ENCODE data around the gene KRT33B. TPM values are rescaled to one million over a fixed set of nuclear protein-coding genes. Genes with fewer than 3 reads are reported as not detected.

The KRT33B gene
- polyA plus RNA-seq, 1 donor (not counting 4 experiments of a cell fraction or from before 2014, with no cell fraction given), result 0.21 TPM

GRCh38 chr17:41416479-41416878, 46.9 kb upstream of the KRT33B start:
- no peak overlapping the region for H3K9ac ChIP-seq (ENCODE audit: control insufficient read depth, extremely low read depth, insufficient read depth, low read length)

GRCh38 chr17:41415833-41416335, 46.3 kb upstream of the KRT33B start:
- H3K4me1 ChIP-seq (ENCODE audit: control insufficient read depth, extremely low read depth, insufficient read depth, low read length), result peaks cover 38% of the 10 kb centered on the region
- no peak overlapping the region for H3K4me2 ChIP-seq (ENCODE audit: control insufficient read depth, extremely low read depth, insufficient read depth, low read depth, low read length)
- dilution Hi-C loops (cut with MboI; ENCODE audit: extremely low pct_ligation_motif_present, low sequenced_read_pairs), result no loop called here
- no peak for DNase-seq (ENCODE audit: low read depth, low spot score)
- H3K36me3 ChIP-seq (ENCODE audit: control insufficient read depth in 2 of 2, extremely low read depth in 1 of 2, insufficient read depth in 2 of 2, low read length in 2 of 2), result no peaks in the 10 kb centered on the region
- no peaks in the 10 kb centered on the region for H4K20me1 ChIP-seq (ENCODE audit: control insufficient read depth, extremely low read depth, insufficient read depth, low read length)
- TF ChIP-seq CTCF (optimal IDR thresholded peaks at IDR 0.05 in 1 of 3, IDR thresholded peaks at IDR 0.05 in 1 of 3, conservative IDR thresholded peaks at IDR 0.05 in 1 of 3; ENCODE audit: extremely low read depth in 1 of 3, insufficient read depth in 2 of 3, low read length in 3 of 3) (no peak), EZH2 (IDR thresholded peaks at IDR 0.05; ENCODE audit: low read length) (no peak)
- H3K9me1 ChIP-seq (ENCODE audit: control insufficient read depth, extremely low read depth, insufficient read depth, low read length), result peaks cover 2% of the 10 kb centered on the region
- H3K27me3 ChIP-seq (ENCODE audit: control insufficient read depth, extremely low read depth, insufficient read depth, low read length), result no peaks in the 10 kb centered on the region
- no peak for FAIRE-seq
- no peaks in the 10 kb centered on the region for H3K9me3 ChIP-seq (ENCODE audit: control insufficient read depth, low read depth, low read length)
- no peak overlapping the region for H2AFZ ChIP-seq (ENCODE audit: control insufficient read depth, low read length)
- H3K27ac ChIP-seq (ENCODE audit: control insufficient read depth, insufficient read depth, low read length), result no peak overlapping the region
- H3K9ac ChIP-seq (ENCODE audit: control insufficient read depth, extremely low read depth, insufficient read depth, low read length), result no peak overlapping the region
- no peak overlapping the region for H3K4me3 ChIP-seq (ENCODE audit: control insufficient read depth in 2 of 3, extremely low read depth in 1 of 3, insufficient read depth in 2 of 3, low read depth in 1 of 3, low read length in 3 of 3)
- H3K79me2 ChIP-seq (ENCODE audit: control insufficient read depth, insufficient read depth, low read length), result no peaks in the 10 kb centered on the region

More at GRCh38 chr17:41416479-41416878, 46.9 kb upstream of the KRT33B start:
- H3K27ac ChIP-seq (ENCODE audit: control insufficient read depth, insufficient read depth, low read length), result no peak overlapping the region
- dilution Hi-C loops (cut with MboI; ENCODE audit: extremely low pct_ligation_motif_present, low sequenced_read_pairs), result no loop called here
- no peaks in the 10 kb centered on the region for H3K27me3 ChIP-seq (ENCODE audit: control insufficient read depth, extremely low read depth, insufficient read depth, low read length)
- DNase-seq (ENCODE audit: low read depth, low spot score) (no peak), FAIRE-seq (no peak)
- peaks cover 2% of the 10 kb centered on the region for H3K9me1 ChIP-seq (ENCODE audit: control insufficient read depth, extremely low read depth, insufficient read depth, low read length)
- no peaks in the 10 kb centered on the region for H4K20me1 ChIP-seq (ENCODE audit: control insufficient read depth, extremely low read depth, insufficient read depth, low read length)
- H2AFZ ChIP-seq (ENCODE audit: control insufficient read depth, low read length), result no peak overlapping the region
- peaks cover 44% of the 10 kb centered on the region for H3K4me1 ChIP-seq (ENCODE audit: control insufficient read depth, extremely low read depth, insufficient read depth, low read length)
- H3K79me2 ChIP-seq (ENCODE audit: control insufficient read depth, insufficient read depth, low read length), result no peaks in the 10 kb centered on the region
- no peaks in the 10 kb centered on the region for H3K9me3 ChIP-seq (ENCODE audit: control insufficient read depth, low read depth, low read length)
- H3K36me3 ChIP-seq (ENCODE audit: control insufficient read depth in 2 of 2, extremely low read depth in 1 of 2, insufficient read depth in 2 of 2, low read length in 2 of 2), result no peaks in the 10 kb centered on the region
- no peak overlapping the region for H3K4me2 ChIP-seq (ENCODE audit: control insufficient read depth, extremely low read depth, insufficient read depth, low read depth, low read length)
- H3K4me3 ChIP-seq (ENCODE audit: control insufficient read depth in 2 of 3, extremely low read depth in 1 of 3, insufficient read depth in 2 of 3, low read depth in 1 of 3, low read length in 3 of 3), result no peak overlapping the region
- TF ChIP-seq EZH2 (IDR thresholded peaks at IDR 0.05; ENCODE audit: low read length), result no peak
- no peak for TF ChIP-seq CTCF (optimal IDR thresholded peaks at IDR 0.05 in 1 of 3, IDR thresholded peaks at IDR 0.05 in 1 of 3, conservative IDR thresholded peaks at IDR 0.05 in 1 of 3; ENCODE audit: extremely low read depth in 1 of 3, insufficient read depth in 2 of 3, low read length in 3 of 3)
